GM12874 (cell line): ENCODE measurements around the gene GLRX3.

ENCODE experiments used
- CTCF ChIP-seq: IDR thresholded peaks from 2 replicates; pipeline ENCODE4 v1.5.1; 2011; ENCODE audit warnings: low read depth, mild to moderate bottlenecking, control low read depth, low read length, moderate library complexity; ENCODE audit not compliant: insufficient read depth

GLRX3 gene

GRCh38 chr10:130206216-130206737 is 70.1 kb downstream of the GLRX3 start:
- TF ChIP-seq CTCF, result no peak

- TF ChIP-seq CTCF, result no peak
These were observed 71.0 kb downstream of the GLRX3 start for GRCh38 chr10:130207205-130207604.

- TF ChIP-seq CTCF, result no peak
These were observed 72.6 kb downstream of the GLRX3 start for GRCh38 chr10:130208807-130209206.

- TF ChIP-seq CTCF, result no peak
These were observed 76.6 kb downstream of the GLRX3 start for GRCh38 chr10:130212746-130213145.

- TF ChIP-seq CTCF, result no peak
These were observed 77.3 kb downstream of the GLRX3 start for GRCh38 chr10:130213286-130214080.

- no peak for TF ChIP-seq CTCF
These were observed 78.2 kb downstream of the GLRX3 start for GRCh38 chr10:130214431-130214830.

- no peak for TF ChIP-seq CTCF
These were observed 79.2 kb downstream of the GLRX3 start for GRCh38 chr10:130215151-130215930.
